GM23248 (cell line): ENCODE measurements around the gene SERPINB2.

Experiments
- EZH2 ChIP-seq: fragments of 200-600 bp; sonication (generic); IDR thresholded peaks from 2 replicates; pipeline ENCODE4 v1.6.1; 2018; ENCODE audit warnings: antibody characterized with exemption, mild to moderate bottlenecking; ENCODE audit not compliant: insufficient read depth, poor library complexity, severe bottlenecking
- EZH2phosphoT487 ChIP-seq: fragments of 200-600 bp; sonication (generic); IDR thresholded peaks from 2 replicates; pipeline ENCODE4 v1.6.1; 2018; ENCODE audit warnings: antibody characterized with exemption, moderate library complexity, mild to moderate bottlenecking, low read depth; ENCODE audit not compliant: insufficient read depth

- TF ChIP-seq EZH2, result no peak
- 0 out of 2 replicates have a peak, but pooled peaks have one; percentile 26 for TF ChIP-seq EZH2phosphoT487
These were observed 18.1 kb upstream of the SERPINB2 start for GRCh38 chr18:63869374-63869773.
